GM18502 (cell line): ENCODE data around the gene WRAP73.

Experiments used
- ATAC-seq: cut with Tn5 transposase; IDR thresholded peaks from one replicate; pipeline ENCODE4 v1.9.1; 2021; ENCODE audit warnings: mild to moderate bottlenecking; ENCODE audit not compliant: unreplicated experiment, poor library complexity

Gene WRAP73

DNA sequence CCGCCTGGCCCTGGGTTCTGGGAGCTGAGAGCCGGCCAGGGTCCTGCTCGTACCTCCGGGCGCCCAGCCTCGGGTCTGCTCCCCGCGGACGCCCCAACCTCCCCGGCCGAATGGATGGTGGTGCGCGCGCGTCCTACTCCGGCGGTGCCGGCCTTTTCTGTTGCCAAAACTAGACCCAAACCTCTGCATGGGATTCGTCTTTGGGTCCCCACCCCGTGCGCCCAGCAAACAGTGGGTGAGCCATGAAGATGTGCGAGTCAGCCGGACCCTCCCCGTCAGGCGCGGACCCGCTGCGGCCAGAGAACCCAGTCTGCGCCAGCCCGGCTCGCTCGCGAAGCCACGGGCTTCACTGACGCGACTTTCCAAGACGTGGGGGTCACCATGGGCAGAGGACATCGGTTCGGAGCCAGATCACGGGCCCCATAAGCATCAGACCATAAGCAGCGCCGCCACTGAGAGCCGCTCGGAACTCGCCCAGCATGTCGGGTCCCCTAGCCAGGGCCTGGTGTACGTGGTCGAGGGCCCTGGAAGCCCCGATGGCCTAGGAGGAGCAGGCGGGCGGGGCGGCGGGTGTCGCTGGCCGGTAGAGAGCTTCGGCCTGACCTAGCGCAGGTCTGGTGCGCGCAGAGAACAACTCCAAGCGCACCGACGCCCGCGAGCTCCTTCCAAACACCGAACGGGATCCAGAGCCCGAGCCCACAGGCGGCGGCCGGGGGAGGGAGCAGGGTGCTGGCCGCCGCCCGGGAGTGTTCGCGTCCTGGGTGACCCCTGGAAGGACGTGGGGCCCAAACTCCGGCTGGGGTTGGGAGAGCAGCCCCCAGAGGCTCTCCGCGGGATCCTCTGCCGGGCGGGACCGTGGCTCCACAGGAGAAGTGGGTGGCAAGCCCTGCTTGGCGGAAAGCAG is 1.4 kb upstream of the WRAP73 start:
- ATAC-seq: no peak

GRCh38 chr1:3650248-3651025 is 534 bp upstream of the WRAP73 start:
- no peak for ATAC-seq

DNA sequence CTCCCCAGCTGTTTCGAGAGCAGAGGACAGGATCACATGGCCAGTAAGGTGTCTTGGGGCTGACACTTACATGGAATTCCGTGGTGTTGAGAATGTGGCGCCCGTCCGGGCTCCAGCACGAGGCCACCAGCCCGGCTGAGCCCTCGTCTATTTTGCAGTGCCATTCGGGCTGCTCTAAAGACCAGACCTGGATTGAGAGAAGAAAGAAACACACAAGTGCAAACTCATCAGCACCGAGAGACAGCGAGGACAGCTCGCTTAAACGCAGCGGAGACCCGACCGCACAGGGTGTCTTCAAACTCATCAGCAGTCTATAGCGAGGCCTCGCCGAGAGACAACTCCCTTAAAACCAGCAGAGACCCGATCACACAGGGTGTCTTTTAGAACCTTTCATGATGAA is 3.3 kb downstream of the WRAP73 start:
- no peak for ATAC-seq

- ATAC-seq: no peak
These were observed 4.1 kb downstream of the WRAP73 start for GRCh38 chr1:3645666-3646355.

- no peak for ATAC-seq
These were observed 4.7 kb downstream of the WRAP73 start for GRCh38 chr1:3645247-3645646.

DNA sequence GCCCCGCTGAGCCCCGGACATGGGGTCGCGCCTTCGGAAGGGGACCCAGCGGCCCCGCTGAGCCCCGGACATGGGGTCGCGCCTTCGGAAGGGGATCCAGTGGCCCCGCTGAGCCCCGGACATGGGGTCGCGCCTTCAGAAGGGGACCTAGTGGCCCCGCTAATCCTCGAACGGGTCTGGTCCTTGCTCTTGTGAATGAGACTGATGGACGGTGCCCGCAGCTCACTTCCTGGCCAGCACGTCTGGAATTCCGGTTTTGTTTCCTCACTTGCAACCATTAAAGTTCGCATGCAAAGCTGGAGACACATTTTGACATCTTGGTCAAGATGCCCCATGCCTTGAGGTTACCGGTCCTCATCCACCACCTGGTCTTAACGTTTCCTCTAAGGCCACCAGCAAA is 5.6 kb downstream of the WRAP73 start:
- ATAC-seq: no peak

- no peak for ATAC-seq
These were observed 6.8 kb downstream of the WRAP73 start for GRCh38 chr1:3642919-3643675.

- no peak for ATAC-seq
These were observed 8.1 kb downstream of the WRAP73 start for GRCh38 chr1:3641816-3642215.

DNA sequence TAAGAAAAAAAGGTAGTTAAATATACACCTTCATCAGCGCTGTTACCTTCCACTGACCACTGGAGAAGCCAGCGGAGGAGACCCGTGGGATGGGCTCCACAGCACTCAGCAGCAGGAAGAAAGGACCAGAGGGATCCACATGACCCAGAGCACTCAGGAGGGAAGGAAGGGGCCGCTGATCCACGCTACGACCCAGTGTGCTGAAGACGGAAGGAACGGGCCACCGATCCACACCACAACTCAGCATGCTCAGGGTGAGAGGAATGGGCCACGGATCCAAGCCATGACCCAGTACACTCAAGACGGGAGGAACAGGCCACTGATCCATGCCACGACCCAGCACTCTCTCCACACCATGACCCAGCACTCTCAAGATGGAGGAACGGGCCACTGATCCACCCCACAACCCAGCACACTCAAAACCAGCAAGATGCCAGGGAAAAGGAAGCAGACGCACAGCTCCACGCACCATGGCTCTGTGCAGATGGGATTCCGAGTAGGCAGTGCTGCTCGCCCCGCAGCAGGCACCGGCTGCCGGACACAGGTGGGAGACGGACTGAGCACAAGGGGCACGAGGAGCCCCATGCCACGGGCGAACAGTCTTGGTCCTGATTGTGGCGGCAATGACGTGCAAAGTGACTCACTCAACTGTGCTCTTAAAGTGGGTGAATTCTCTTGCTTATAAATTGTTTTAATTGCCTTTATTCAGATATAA is 8.7 kb downstream of the WRAP73 start:
- no peak for ATAC-seq

DNA sequence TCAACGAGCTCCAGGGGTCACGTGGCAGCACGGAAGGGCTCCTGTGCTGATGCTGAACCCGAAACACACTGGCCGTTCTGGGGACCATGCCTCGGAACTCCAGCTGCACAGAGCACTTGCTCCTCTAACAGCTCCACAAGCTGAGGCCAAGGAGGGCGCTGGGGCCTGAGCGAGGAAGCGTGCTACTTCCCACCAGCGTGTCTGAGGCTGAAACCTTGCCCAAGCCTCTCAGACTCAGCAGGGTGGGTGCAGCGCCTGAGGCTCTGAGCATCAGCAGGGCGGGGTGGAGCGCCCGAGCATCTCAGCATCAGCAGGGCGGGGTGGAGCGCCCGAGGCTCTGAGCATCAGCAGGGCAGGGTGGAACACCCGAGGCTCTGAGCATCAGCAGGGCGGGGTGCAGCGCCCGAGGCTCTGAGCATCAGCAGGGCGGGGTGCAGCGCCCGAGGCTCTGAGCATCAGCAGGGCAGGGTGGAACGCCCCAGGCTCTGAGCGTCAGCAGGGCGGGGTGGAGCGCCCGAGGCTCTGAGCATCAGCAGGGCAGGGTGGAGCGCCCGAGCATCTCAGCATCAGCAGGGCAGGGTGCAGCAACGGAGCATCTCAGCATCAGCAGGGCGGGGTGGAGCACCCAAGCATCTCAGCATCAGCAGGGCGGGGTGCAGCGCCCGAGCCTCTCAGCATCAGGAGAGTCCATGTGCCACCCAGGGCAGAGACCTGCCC is 9.6 kb downstream of the WRAP73 start:
- ATAC-seq: no peak

DNA sequence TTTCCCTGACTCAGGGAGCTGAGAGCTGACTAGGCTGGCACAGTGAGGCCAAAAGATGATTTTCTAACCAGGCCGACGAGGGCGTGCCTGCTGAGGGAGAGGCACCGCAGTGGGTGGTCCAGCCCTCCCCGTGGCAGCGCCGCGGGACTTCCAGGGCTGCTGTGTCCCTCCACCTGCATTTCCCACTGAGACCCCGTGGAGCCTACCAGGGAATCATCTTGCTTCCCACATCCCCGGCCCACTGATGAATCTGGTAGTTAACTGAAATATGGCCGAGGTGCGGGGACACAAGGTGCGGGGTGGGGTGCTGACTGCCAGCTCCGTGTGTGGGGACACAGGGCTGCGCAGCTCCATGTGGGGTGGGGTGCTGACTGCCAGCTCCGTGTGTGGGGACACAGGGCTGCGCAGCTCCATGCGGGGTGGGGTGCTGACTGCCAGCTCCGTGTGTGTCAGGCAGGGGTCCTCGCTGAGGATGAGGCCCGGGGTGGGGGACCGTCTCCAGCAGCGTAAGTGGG is 10.4 kb downstream of the WRAP73 start:
- no peak for ATAC-seq

DNA sequence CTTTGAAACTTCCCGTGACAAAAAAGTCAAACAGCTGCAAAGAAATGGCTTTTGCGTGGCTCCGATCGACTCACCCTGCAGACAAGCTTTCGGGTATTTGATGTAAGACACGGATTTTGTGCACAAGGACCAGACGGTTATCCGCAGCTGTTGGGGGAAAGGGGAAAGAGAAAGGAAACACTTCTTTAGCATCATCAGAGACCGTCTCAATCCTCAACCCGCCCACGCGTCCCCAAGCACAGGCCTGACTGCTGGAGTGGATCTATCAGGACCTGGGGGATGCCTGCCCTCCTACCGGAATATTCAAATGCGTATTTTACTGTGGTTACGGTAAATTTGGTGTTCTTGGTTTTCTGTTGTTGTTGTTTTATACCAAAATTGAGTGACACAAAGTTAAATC is 11.2 kb downstream of the WRAP73 start:
- no peak for ATAC-seq

GRCh38 chr1:3638027-3638426 is 11.9 kb downstream of the WRAP73 start:
- no peak for ATAC-seq

DNA sequence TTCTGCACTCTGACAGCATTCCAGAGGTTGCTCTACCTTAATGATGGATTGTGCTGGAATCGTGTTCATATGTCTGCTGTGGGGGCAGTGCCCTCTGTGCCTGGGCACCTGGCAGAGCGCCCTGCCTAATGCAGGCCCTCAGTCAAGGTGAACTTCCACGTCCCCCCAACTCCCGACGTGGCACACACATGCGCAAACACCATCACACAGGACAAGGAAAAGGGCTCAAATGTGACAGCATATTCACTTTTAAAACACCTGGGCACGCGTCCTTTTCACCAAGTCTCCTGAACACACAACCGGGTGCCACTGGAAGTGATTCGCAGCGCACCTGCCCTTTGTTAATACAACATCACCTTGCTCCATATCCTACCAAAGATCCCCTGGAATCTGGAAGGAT is 13.4 kb downstream of the WRAP73 start:
- no peak for ATAC-seq

- ATAC-seq: no peak
These were observed 13.8 kb downstream of the WRAP73 start for GRCh38 chr1:3636080-3636479.

DNA sequence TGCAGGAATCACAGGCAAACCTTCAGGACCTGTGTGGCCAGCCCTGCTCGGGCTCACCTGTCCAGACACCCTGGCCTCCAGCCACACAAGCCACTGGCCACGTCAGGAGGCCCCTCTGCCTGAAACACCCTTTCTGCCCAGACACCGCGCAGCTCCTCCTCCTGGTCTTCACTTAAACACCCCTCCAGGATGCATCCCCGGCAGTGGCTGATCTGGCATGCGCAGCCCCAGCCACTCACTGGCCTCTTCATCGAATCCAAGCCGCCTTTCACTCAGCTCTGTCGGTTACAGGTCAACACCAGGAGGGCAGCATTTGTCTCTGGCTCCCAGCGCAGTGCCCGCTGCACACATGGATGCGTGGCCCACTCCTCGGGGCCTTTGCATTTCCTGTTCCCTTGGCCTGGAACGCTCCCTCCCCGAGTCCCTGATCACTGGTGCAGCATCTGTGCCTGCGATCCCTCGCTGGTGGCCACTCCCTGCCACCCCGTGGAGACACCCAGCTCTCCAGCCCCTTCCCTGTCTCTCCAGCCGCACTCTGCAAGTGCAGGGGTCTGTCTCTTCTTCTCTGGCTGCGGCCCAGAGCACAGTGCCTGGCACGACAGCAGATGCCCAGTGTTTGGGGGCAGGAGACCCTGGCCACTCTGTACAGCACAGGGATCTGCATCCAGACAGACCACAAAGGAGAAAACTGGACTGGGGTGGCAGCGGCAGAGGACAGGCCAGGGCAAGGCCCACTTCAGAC is 15.7 kb downstream of the WRAP73 start:
- ATAC-seq: no peak

DNA sequence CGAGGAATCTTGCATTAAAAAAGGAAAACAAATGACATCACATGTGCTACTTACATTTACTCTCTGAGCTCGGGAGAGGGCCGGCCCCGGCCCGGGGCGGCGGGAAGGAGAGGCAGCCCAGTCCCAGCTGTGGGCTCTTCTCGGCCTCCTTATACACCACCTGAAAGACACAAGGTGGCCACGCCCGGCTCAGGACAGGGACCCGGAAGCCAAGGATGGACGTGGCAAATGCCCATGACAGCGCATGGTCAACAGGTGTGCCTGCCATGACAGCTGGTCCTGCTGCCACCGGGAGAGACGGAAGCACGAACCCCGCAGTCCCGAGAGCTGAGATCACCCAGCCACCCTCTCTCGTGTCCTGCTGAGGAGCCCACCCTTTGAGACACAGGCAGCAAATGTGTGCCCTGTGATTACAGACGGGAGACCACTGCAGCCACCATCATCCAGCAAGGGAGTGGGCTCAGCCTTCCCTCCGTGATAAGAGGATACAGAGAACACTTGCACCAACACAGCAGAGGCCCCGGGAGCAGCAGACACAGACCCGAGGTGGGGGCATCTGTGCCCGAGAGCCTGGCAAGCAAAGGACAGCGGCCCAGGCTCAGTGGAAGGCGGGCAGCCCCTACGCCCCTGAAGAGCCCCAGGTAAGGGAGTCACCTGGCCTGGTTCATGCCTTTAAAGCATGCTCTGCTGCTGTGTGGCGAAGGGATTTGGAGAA is 16.4 kb downstream of the WRAP73 start:
- ATAC-seq: no peak
